HG02970 (cell line): Measurements from ENCODE around the gene TMEM40.
"Not testable (repeated sequence)": the region's sequence is repeated elsewhere in the genome, so short reads cannot be mapped to it uniquely, and the experiment has no call there.

Experiments
- ATAC-seq: cut with Tn5 transposase; IDR thresholded peaks from one replicate; pipeline ENCODE4 v1.9.1; 2021; ENCODE audit warnings: mild to moderate bottlenecking, moderate library complexity, moderate number of reproducible peaks; ENCODE audit not compliant: unreplicated experiment, low FRiP score

The TMEM40 gene

GRCh38 chr3:12752809-12753208 is 6.2 kb downstream of the TMEM40 start:
- ATAC-seq = no peak

DNA sequence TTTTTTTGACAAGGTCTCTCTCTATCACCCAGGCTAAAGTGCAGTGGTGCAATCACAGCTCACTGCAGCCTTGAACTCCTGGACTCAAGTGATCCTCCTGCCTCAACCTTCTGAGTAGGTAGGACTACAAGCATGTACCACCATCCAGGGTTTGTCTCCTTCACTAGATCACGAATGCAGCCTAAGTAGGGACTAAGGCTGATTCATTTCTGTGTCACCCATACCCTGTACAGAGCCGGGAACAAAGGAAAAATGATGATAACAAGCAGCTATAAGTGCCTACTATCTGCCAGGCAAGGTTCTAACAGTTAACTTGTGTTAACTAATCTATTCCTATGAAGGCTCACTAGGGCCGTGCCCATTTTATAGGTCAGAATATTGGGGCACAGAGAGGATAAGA is 7.0 kb downstream of the TMEM40 start:
- no peak for ATAC-seq

DNA sequence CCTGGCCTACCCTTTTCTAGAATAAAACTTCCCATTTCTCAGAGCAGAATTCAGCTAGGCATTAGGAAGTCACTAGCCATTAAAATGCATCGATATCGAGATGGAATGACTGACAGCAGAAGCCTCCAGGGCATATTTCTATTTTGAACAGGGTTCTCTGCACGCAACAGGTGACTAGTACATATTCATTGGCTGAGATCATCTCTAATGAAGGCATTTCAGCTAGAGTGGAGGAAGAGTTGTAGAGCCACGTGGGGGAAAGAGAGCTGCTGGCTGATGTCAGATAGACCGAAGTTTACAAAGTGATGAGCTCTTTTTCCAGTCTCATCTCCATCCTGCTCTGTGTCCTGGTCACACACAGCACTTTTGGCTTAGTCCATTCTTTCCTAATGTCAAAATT is 7.5 kb downstream of the TMEM40 start:
- no peak for ATAC-seq

- no peak for ATAC-seq
Observed at GRCh38 chr3:12750658-12751071, 8.4 kb downstream of the TMEM40 start.

- no peak for ATAC-seq
Observed at GRCh38 chr3:12750223-12750622, 8.8 kb downstream of the TMEM40 start.

DNA sequence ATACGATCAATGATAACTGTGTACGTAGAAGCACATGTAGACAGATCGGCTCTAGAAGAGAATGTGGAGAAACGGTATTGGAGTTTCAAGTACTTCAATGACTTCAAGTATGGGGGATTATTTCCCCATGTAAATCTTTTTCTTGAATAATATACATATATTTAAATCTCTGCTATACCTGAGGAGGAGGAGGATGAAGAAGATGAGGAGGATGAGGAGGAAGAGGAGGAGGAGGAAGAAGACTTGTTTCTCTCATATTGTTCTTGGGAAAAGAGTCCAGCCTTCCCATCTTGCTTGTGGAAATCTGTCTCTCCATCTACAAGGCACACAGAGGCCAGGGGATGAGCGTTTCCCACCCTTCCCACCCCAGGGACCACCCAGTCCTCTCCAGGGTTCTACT is 10.6 kb downstream of the TMEM40 start:
- no peak for ATAC-seq

DNA sequence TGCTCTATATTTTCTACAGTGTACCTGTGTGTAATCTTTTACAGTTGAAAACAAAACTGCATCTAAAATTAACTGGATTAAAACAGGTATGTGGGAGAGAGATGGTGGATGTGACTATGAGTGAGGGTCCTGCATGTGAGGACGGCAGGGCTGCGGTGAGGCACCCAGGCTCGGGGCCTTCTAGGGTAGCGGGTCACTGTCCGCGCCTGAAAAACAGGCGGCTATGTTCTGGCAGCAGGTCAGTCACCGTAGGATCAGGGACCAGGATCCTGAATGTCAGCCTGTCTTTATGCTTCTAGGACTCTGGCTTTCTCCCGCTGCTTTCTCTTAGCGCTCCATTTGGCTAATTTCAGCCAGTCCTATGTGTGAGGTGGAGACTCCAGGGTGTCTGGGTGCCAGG is 12.6 kb downstream of the TMEM40 start:
- ATAC-seq = no peak

DNA sequence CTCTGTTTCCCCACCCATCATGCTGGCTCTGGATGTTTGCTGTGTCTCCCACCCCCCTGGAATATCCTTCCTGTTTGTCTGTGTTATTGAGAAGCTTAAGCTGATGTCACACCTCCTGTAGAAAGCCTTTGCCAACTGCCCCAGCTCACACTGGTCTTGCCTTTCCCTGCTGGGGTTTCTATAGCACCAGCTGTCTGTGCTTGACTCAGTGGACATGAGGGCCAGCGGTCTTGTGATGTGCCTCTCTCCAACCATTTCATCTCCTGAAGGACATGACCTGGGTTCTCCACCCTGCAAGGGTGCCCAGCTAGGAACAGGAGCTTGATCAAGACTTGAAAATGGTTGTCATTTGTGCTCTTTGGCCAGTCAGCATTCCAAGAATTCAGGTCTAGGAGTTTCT is 14.7 kb downstream of the TMEM40 start:
- ATAC-seq = no peak

DNA sequence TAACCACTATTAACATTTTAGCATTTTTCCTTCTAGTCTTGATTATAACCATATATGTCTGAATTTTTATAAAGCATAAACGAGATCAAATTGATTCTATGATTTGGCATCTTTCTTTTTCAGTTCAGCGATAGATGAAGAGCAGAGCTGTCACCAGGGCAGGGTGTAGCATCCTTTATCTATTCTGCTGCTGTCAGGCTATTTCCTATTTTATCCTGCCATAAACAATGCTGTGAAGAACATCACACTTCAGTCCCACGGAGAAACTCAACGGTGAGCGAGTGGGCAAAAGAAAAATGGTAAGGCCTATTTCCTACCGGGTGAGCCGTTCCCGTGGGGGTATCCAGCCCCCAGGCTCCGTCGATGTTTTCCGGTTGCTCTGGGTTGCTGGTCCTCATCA is 15.5 kb downstream of the TMEM40 start:
- ATAC-seq = no peak

GRCh38 chr3:12742330-12743107 is 16.5 kb downstream of the TMEM40 start:
- ATAC-seq = no peak

GRCh38 chr3:12741209-12741608 is 17.9 kb downstream of the TMEM40 start:
- no peak for ATAC-seq

GRCh38 chr3:12737833-12738232 is 21.2 kb downstream of the TMEM40 start:
- no peak for ATAC-seq

DNA sequence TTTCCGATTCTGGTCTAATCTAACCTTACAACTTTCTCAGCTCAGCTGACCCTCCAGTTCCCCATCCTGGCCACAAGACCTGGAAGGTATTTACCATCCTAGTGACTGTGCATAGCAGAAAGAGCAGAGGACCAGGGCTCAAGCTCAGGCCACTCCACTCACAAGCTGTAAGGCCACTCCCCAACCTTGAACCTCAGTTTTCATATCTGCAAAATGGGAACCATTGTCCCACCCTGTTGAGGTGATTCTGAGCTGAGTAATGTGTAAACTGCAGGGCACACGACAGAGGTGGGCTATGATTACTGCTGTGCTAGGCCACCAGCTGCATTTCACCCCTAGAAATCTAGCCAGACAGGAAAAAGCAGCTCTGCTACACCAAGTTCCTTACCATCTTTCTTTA is 21.7 kb downstream of the TMEM40 start:
- ATAC-seq = no peak

- ATAC-seq = no peak
Observed at GRCh38 chr3:12734960-12735359, 24.1 kb downstream of the TMEM40 start.

DNA sequence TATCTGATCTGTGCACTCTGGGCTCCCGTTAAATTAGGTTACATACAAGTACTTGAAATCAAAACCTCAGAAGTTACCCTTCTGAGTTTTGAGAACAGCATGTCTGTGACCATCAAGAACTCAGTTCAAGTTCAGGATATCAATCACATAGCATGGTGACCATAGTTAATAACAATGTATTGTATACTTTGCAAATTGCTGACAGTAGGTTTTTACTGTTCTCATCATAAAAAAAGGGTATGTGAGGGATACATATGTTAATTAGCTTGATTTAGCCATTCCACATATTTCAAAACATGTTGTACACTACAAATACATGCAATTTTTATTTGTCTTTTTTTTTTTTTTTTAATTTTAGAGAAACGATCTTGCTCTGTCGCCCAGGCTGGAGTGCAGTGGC is 25.5 kb downstream of the TMEM40 start:
- no peak for ATAC-seq

DNA sequence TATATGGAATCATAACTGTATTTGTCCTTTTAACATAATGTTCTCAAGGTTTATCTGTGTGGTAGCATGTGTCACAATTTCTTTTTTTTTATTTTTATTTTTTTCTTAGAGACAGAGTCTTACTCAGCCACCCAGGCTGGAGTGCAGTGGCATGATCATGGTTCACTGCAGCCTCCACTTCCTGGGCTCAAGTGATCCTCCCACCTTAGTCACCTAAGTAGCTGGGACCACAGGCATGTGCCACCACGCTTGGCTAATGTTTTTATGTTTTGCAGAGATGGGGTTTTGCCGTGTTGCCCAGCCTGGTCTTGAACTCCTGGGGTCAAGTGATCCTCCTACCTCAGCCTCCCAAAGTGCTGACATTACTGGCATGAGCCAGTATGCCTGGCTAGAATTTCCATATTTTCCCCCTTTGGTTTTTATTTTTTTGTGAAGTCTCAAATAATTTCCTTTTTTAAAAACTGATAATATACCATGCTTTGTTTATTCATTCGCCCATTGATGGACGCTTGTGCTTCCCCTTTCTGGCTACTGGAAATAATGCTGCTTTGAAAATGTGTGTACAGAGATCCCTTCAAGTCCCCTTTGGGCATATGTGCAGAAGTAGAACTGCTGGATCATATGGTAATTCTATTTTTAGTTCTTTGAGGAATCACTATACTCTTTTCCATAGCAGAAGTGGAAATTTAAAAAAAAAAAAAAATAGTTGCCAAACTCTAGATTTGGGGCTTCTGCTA is 28.4 kb downstream of the TMEM40 start:
- no peak for ATAC-seq

DNA sequence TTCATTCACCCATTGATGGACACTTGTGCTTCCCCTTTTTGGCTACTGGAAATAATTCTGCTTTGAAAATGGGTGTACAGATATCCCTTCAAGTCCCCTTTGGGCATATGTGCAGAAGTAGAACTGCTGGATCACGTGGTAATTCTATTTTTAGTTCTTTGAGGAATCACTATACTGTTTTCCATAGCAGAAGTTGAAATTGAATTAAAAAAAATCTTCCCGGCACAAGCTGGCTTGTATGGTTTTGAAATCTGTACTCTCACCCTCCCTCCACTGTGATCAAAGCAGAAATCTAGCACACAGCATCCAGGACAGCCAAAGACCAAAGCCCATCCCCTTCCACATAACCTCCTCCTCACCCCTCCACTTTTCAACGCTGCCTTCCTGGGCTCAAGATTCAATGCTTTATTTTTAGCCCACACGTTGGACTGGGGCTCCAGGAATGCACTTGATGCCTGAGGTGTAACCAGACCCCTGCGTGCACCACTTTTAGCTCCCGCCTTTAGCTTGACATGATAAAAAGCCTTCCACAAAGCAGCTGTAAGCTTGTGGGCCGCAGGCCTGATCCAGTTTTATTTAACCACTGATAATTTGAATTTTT is 29.9 kb downstream of the TMEM40 start:
- ATAC-seq = no peak

DNA sequence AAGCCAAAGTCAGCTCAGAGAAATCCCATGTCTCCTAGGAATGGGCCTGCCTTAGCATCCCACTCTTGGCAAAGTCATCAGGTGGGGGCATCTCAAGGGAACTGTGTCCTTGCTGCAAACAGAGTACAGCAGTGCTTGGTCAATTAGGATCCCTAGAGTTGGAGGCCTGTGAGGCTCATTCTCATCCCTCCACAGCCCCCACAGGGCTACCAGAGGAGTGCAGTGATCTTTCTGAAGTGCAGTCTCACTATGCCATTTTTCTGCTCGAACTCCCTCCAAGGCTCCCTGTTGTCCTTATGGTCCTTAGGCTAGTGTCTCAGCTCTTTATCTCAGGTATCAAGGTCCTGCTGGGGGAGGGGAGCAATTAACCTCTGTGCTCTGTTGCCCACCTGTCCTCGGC is 31.1 kb downstream of the TMEM40 start:
- no peak for ATAC-seq

DNA sequence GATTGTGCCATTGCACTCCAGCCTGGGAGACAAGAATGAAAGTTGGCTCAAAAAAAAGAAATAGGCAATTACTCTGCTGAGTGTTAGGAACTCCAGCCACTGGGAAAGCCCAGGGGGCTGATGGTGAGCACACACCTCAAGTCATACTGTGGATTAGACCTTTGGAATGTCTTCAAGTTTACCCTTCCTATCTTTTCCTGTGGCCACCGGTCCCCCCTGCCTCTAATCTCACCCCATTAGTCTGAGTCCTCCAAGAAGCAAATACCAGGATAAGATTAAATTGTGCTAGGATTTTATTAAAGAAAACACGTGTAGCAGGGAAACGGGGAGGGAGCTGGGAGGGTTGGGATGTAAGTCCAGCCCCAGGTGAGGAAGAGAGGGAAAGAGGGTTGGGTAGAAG is 31.6 kb downstream of the TMEM40 start:
- ATAC-seq = no peak

DNA sequence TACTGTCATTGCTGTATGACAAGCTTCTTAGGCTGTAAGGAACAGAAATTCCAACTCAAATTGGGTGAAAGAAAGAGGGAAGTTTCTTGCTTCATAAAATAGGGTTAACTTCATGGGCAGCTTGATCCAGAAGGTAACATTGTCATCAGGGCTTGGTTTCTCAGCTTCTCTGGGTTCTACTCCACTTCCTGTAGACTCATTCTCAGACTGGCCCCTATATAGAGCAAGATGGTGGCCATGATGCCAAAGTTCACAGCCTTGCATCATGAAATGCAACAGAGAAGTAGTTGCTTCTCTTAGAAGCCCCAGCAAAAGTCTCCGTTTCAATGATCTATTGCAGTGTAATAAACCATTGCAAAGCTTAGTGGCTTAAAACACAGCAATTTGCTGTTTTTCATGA is 33.6 kb downstream of the TMEM40 start:
- ATAC-seq = no peak

GRCh38 chr3:12724794-12725193 is 34.3 kb downstream of the TMEM40 start:
- no peak for ATAC-seq

GRCh38 chr3:12723362-12723761 is 35.7 kb downstream of the TMEM40 start:
- ATAC-seq = not testable (repeated sequence)
